C4-2B (cell line): Measurements from ENCODE around the gene RHOH.

Experiments
- H3K27ac ChIP-seq: fragments of 450-650 bp; 2 replicates; pipeline ENCODE4 v1.5.1; 2017
- ZFX ChIP-seq: fragments of 450-650 bp; IDR thresholded peaks from 2 replicates; pipeline ENCODE4 v1.6.1; 2017
- TF ChIP-seq, protein P1 (sequence below): fragments of 450-650 bp; conservative IDR thresholded peaks from 2 replicates; pipeline ENCODE4 v1.5.1; 2017; ENCODE audit warnings: mild to moderate bottlenecking

Gene RHOH

DNA sequence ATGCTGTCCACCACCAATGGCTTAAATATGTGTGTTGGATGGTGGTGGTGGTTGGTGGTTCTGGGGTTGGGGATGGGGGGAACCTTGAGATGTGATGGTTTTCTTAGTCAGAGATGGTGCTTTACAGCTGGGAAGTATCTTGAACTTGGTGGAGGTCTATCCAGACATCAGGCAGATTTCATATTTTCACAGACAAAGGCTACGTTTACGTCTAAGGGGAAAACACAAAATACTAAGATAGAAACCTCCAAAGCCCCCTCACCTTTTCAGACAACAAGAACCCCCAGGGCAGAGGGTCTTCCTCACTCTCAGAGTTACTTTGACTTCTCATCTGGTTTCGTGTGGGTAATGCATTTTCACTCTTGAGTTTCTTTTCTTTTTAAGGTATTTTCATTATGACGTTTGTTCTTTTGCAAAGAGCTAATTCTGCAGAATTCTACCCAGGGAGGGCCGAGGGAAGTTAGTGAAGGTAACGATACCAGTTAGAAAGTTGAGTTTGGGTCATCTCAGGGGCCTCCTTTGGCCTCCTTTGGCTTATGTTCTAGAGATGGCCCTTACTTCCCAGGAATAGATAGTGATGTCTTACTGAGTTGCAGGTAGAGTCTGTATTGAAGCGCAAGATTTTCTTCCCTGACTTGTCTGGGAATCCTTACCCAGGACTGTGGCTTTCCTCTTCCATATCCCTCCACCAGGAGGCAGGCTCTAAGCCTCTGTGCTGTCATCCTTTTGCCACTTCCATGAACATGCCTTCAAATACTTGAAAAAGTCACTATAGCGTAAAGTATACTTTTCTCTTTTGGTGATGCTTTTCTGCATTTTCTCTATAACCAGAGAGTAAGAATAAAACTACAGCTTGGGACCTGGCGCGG is 31.9 kb downstream of the RHOH start:
- TF ChIP-seq, protein P1, sequence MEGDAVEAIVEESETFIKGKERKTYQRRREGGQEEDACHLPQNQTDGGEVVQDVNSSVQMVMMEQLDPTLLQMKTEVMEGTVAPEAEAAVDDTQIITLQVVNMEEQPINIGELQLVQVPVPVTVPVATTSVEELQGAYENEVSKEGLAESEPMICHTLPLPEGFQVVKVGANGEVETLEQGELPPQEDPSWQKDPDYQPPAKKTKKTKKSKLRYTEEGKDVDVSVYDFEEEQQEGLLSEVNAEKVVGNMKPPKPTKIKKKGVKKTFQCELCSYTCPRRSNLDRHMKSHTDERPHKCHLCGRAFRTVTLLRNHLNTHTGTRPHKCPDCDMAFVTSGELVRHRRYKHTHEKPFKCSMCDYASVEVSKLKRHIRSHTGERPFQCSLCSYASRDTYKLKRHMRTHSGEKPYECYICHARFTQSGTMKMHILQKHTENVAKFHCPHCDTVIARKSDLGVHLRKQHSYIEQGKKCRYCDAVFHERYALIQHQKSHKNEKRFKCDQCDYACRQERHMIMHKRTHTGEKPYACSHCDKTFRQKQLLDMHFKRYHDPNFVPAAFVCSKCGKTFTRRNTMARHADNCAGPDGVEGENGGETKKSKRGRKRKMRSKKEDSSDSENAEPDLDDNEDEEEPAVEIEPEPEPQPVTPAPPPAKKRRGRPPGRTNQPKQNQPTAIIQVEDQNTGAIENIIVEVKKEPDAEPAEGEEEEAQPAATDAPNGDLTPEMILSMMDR, result peak; percentile 43
- no peak for TF ChIP-seq ZFX
- H3K27ac ChIP-seq, result no peak overlapping the region

DNA sequence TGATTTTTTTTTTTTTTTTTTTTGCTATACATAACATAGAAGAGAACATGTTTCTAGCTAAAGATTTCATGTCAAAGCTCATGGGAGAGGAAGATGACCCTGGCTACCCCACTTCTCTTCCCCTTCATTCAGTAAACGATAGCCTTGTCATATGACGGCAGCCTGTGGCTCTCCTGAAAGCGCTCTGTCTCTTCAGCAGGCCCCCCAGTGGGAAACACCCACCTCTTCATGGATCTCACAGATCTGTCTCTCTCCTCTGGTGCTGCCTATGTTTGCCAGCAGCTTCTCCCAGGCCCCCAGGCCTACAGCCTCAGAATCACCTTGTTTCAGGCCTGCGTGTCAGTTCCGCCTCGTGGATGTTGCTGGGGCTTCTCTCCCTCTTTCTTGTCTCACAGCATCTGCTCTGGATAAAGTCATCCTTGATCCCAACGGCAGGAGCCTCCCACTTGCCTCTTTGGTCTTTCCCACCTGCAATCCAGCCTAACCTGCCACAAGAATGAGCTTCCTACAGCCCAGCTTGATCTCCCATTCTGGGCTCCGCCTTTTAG is 34.6 kb downstream of the RHOH start:
- no peak for TF ChIP-seq ZFX
- TF ChIP-seq, protein P1, result no peak

DNA sequence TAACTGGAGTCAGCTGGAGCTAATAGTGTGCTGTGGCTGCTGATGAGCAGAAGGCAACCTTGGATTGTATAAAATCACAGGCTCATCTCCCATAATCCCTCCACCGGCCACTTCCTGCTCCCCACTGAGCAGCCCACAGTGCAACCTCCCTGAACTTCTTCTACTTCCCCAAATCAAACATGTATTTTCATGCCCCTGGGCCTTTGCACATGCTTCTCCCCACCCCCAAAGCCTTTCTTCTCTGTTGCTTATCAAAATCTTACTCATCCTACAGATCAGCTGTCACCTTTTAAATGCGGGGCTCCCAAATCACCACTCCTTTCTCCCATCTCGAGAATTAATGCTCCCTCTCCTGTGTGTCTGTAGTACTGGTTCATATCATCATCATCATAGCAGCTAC is 35.8 kb downstream of the RHOH start:
- no peak overlapping the region for H3K27ac ChIP-seq
- TF ChIP-seq, protein P1, result no peak
- no peak for TF ChIP-seq ZFX

More for the DNA sequence above, 34.6 kb downstream of the RHOH start:
- H3K27ac ChIP-seq, result no peak overlapping the region

DNA sequence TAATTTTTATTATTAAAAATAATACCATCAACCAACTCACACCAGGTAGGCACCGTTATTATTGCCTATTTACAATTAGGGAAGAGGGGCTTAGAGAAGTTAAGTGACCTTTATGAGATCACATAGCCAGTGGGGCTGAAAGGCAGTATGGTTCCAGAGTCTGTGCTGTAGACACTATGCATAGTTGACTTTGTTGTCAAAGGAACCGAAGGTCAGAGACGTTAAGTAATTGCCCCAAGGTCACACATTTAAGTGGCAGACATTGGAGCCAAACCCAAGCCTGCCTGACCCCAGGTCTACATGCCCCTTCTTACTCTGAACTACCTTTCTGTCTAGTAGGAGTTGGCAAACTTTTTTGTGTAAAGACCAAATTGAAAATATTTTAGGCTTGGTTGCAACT is 36.4 kb downstream of the RHOH start:
- TF ChIP-seq ZFX, result no peak
- TF ChIP-seq, protein P1, result no peak

DNA sequence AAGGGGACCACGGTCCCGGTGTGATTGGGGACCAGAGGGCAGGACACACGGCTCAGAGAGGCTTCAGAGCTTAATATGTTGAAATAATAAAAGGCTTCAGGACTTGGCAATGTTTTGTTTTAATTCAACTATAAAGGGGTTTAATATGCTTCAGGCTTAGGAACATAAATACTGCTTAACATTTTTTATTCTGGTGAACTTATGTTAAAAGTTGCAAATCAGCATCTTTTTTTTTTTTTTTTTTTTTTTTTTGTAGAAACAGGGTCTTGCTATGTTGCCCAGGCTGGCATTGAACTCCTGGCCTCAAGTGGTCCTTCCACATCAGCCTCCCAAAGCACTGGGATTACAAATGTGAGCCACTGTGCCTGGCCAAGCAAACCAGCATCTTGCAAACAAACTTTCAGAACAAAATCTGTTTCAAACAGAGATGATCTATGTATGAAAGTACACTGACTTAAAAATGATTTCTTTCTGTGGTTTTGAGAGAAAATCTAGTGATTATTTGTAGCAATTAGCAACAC is 37.7 kb downstream of the RHOH start:
- TF ChIP-seq, protein P1, result no peak
- no peak overlapping the region for H3K27ac ChIP-seq

More for the DNA sequence above, 36.4 kb downstream of the RHOH start:
- no peak overlapping the region for H3K27ac ChIP-seq

DNA sequence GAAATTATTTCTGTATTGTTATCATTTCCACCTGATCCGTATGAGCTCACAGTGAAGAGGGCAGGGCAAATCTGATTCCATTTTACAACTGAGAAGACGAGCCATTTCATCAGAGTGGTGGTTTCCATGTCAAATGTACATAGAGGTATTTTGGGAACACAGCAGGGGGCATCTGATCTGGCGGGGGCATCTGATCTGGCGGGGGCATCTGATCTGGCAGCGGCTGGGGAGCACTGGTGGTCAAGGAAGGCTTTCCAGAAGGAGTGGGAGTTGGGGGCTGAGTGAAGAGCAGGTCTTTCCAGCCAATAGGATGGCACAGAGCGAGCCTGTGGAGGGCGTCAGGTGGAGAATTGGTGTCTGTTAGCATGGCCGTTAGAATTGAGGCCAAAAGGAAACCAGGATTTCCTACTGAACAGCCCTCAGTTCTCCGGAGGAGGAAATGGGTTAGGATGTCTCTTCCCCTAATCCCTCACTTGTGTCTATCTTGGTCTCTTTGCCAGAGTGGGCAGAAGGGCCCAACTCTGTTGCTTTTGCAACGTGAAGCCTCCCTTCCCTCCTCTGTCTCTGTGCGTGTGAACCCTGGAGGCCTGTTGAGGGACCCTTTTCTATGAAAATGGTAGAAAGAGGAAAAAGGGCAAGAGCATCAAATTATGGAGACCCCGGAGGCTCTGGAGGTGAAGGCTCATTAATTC is 41.3 kb downstream of the RHOH start:
- no peak overlapping the region for H3K27ac ChIP-seq
- TF ChIP-seq, protein P1, result no peak
- TF ChIP-seq ZFX, result no peak
